ENCODE data around the gene ASPSCR1. TPM values are rescaled to one million over a fixed set of nuclear protein-coding genes. Genes with fewer than 3 reads are reported as not detected.
A peak's percentile ranks its signal among the peaks of the same experiment; 100 is the strongest.

The ASPSCR1 gene
- total and polyA plus RNA-seq, 2 of the 13 experiments (the other 11 are each of a cell fraction or from before 2014, with no cell fraction given), result 274 to 314 TPM

DNA sequence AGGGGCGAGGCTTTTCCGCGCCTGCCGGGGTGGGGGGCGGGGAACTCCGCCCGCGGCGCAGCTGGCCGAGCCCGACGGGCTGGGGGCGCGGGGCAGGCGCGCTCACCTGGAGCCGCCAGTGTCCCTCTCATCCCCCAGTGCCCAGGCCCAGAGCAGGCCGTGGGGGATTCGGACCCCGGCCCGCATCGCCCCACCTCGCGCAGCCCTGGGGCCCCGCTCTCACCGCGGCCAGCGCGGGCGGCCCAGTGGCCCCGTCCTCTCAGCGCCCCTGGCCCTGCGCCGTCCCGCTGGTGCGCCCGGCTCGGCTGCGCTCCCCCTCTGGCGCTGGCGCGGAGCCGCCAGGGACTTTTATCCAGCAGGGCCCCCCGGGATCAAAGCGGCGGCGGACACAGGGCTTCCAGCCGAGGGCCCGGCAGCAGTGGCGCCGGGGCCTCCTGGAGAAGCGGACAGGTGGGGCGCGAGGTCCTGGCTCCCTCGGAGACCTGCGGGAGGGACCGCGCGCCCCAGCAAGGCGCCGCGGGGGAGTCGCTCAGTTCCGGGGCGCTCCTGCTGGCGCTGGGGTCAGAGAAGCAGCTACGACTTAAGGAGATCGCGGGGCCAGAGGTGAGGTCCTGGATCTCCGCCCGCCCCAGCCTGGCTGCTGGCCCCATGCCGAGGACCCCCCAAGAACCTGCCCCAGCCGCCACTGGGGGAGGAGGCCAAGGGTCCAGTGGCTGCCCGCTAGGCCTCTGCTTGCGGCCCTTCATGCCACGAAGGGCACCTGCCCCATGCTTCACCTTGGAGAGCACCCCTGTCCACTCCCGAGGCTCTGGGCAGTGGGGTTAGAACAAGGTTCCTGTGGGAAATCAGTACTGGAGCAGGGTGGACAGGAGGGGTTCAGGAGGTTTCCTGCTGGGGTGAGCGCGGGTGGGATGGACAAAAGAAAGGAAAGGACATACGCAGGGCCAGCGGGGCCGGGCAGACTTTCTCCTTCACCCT lies 15.6 kb upstream of the ASPSCR1 start (continued):
- TF ChIP-seq, protein P1, sequence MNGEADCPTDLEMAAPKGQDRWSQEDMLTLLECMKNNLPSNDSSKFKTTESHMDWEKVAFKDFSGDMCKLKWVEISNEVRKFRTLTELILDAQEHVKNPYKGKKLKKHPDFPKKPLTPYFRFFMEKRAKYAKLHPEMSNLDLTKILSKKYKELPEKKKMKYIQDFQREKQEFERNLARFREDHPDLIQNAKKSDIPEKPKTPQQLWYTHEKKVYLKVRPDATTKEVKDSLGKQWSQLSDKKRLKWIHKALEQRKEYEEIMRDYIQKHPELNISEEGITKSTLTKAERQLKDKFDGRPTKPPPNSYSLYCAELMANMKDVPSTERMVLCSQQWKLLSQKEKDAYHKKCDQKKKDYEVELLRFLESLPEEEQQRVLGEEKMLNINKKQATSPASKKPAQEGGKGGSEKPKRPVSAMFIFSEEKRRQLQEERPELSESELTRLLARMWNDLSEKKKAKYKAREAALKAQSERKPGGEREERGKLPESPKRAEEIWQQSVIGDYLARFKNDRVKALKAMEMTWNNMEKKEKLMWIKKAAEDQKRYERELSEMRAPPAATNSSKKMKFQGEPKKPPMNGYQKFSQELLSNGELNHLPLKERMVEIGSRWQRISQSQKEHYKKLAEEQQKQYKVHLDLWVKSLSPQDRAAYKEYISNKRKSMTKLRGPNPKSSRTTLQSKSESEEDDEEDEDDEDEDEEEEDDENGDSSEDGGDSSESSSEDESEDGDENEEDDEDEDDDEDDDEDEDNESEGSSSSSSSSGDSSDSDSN (CRISPR knock-in tag; IDR thresholded peaks at IDR 0.05), result peak; percentile 57; the same call in 1 of the 2 replicates
- TF ChIP-seq, protein P2, sequence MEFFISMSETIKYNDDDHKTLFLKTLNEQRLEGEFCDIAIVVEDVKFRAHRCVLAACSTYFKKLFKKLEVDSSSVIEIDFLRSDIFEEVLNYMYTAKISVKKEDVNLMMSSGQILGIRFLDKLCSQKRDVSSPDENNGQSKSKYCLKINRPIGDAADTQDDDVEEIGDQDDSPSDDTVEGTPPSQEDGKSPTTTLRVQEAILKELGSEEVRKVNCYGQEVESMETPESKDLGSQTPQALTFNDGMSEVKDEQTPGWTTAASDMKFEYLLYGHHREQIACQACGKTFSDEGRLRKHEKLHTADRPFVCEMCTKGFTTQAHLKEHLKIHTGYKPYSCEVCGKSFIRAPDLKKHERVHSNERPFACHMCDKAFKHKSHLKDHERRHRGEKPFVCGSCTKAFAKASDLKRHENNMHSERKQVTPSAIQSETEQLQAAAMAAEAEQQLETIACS (CRISPR knock-in tag; IDR thresholded peaks at IDR 0.05), result peak; percentile 21; the same call in 1 of the 2 replicates
- TF ChIP-seq ZNF17 (CRISPR knock-in tag; IDR thresholded peaks at IDR 0.05) (no peak), IKZF1 (IDR thresholded peaks at IDR 0.05) (no peak), ZSCAN30 (CRISPR knock-in tag; IDR thresholded peaks at IDR 0.05) (no peak), SRSF9 (IDR thresholded peaks at IDR 0.05; ENCODE audit: borderline replicate concordance, insufficient read depth, low read depth, low read length, poor library complexity, severe bottlenecking) (no peak), RFXAP (CRISPR knock-in tag; IDR thresholded peaks at IDR 0.05; ENCODE audit: borderline replicate concordance) (0 out of 2 replicates have a peak, but pooled peaks have one; percentile 12)
- TF ChIP-seq, protein P3, sequence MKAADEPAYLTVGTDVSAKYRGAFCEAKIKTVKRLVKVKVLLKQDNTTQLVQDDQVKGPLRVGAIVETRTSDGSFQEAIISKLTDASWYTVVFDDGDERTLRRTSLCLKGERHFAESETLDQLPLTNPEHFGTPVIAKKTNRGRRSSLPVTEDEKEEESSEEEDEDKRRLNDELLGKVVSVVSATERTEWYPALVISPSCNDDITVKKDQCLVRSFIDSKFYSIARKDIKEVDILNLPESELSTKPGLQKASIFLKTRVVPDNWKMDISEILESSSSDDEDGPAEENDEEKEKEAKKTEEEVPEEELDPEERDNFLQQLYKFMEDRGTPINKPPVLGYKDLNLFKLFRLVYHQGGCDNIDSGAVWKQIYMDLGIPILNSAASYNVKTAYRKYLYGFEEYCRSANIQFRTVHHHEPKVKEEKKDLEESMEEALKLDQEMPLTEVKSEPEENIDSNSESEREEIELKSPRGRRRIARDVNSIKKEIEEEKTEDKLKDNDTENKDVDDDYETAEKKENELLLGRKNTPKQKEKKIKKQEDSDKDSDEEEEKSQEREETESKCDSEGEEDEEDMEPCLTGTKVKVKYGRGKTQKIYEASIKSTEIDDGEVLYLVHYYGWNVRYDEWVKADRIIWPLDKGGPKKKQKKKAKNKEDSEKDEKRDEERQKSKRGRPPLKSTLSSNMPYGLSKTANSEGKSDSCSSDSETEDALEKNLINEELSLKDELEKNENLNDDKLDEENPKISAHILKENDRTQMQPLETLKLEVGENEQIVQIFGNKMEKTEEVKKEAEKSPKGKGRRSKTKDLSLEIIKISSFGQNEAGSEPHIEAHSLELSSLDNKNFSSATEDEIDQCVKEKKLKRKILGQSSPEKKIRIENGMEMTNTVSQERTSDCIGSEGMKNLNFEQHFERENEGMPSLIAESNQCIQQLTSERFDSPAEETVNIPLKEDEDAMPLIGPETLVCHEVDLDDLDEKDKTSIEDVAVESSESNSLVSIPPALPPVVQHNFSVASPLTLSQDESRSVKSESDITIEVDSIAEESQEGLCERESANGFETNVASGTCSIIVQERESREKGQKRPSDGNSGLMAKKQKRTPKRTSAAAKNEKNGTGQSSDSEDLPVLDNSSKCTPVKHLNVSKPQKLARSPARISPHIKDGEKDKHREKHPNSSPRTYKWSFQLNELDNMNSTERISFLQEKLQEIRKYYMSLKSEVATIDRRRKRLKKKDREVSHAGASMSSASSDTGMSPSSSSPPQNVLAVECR (CRISPR knock-in tag; IDR thresholded peaks at IDR 0.05; ENCODE audit: borderline replicate concordance), result peak; percentile 50
- TF ChIP-seq, protein P4, sequence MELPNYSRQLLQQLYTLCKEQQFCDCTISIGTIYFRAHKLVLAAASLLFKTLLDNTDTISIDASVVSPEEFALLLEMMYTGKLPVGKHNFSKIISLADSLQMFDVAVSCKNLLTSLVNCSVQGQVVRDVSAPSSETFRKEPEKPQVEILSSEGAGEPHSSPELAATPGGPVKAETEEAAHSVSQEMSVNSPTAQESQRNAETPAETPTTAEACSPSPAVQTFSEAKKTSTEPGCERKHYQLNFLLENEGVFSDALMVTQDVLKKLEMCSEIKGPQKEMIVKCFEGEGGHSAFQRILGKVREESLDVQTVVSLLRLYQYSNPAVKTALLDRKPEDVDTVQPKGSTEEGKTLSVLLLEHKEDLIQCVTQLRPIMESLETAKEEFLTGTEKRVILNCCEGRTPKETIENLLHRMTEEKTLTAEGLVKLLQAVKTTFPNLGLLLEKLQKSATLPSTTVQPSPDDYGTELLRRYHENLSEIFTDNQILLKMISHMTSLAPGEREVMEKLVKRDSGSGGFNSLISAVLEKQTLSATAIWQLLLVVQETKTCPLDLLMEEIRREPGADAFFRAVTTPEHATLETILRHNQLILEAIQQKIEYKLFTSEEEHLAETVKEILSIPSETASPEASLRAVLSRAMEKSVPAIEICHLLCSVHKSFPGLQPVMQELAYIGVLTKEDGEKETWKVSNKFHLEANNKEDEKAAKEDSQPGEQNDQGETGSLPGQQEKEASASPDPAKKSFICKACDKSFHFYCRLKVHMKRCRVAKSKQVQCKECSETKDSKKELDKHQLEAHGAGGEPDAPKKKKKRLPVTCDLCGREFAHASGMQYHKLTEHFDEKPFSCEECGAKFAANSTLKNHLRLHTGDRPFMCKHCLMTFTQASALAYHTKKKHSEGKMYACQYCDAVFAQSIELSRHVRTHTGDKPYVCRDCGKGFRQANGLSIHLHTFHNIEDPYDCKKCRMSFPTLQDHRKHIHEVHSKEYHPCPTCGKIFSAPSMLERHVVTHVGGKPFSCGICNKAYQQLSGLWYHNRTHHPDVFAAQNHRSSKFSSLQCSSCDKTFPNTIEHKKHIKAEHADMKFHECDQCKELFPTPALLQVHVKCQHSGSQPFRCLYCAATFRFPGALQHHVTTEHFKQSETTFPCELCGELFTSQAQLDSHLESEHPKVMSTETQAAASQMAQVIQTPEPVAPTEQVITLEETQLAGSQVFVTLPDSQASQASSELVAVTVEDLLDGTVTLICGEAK (IDR thresholded peaks at IDR 0.05), result no peak
- TF ChIP-seq, protein P4 (CRISPR knock-in tag; IDR thresholded peaks at IDR 0.05), result no peak
